Tibial nerve (tissue), 4 donors: Measurements from ENCODE around the gene SLC2A5.

ENCODE experiments used
- EP300 ChIP-seq, 2 donors: sonication (generic); formaldehyde crosslinking; IDR thresholded peaks; one replicate each; pipeline ENCODE4 v1.6.1; 2017; ENCODE audit warnings: antibody characterized with exemption in 2 of 2, mild to moderate bottlenecking in 1 of 2
- POLR2A ChIP-seq, 2 donors: fragments of 450-650 bp; IDR thresholded peaks; one replicate each; pipeline ENCODE4 v1.6.1; 2017; ENCODE audit warnings: antibody characterized with exemption in 2 of 2, mild to moderate bottlenecking in 2 of 2, moderate library complexity in 2 of 2
- TF ChIP-seq, protein P1 (sequence below), 5 experiments: fragments of 200-600 bp in 3 of 5; fragments of 450-650 bp in 2 of 5; sonication (generic) in 3 of 5; IDR thresholded peaks; one replicate each; pipeline ENCODE4 v1.5.1; 2016 to 2019; ENCODE audit warnings: antibody characterized with exemption in 5 of 5, mild to moderate bottlenecking in 3 of 5, moderate library complexity in 2 of 5

DNA sequence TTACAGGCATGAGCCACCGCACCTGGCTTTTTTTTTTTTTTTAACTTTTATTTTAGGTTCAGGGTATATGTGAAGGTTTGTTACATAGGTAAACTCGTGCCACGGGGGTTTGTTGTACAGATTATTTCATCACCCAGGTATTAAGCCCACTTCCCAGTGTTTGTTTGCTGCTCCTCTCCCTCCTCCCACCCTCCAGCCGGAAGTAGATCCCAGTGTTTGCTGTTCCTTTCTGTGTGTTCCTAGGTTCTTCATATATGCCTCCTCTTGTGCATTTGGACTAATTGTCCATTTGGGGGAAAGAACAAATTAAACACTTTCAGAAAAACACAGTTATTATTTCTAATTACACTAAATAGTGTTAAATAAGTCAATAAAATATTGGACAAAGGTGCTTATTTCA lies 42.1 kb downstream of the SLC2A5 start:
- TF ChIP-seq POLR2A (IDR thresholded peaks at IDR 0.05) (no peak), EP300 (IDR thresholded peaks at IDR 0.05) (no peak)
- TF ChIP-seq, protein P1, sequence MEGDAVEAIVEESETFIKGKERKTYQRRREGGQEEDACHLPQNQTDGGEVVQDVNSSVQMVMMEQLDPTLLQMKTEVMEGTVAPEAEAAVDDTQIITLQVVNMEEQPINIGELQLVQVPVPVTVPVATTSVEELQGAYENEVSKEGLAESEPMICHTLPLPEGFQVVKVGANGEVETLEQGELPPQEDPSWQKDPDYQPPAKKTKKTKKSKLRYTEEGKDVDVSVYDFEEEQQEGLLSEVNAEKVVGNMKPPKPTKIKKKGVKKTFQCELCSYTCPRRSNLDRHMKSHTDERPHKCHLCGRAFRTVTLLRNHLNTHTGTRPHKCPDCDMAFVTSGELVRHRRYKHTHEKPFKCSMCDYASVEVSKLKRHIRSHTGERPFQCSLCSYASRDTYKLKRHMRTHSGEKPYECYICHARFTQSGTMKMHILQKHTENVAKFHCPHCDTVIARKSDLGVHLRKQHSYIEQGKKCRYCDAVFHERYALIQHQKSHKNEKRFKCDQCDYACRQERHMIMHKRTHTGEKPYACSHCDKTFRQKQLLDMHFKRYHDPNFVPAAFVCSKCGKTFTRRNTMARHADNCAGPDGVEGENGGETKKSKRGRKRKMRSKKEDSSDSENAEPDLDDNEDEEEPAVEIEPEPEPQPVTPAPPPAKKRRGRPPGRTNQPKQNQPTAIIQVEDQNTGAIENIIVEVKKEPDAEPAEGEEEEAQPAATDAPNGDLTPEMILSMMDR (IDR thresholded peaks at IDR 0.05) = no peak
